Measurements from ENCODE around the gene MYO9A.

MYO9A gene

DNA sequence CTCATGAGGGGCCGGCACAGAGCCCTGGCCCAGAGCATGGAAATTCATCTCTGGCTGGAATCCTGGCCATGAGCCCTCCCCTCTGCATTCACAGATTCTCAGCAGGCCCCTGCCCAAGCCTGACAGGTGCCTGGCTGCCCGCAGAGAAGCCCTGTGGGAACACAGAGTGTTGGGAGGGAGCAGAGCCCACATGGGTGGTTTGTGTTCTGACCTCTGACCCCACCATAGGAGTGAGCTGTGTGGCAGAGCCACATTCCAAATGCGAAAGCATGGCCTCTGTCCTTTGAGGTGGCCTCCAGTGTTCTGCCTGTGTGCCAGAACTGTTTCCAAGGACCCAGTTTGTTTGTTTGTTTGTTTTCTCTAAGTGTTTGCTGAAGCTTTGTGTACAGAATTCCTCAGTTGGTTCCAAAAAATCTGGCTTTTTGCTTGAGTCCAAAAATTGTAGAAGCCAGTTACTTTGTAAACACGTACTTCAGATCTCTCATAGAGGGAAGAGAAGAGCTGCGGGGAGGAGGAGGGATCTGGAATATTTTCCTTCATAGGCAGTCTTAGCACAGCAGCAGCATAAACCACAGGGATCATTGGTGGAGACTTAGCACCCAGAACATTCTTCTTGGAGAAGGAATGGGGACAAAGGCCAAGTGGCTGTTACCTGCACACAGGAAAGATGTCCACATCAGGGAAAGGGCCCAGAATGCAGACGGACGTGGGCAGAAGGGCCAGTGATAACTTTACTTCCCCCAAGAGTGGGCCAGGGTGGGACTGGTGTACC lies 43.6 kb upstream of the MYO9A start:
- DNase-seq (ENCODE audit: low read depth), result no peak
- TF ChIP-seq, protein P1, sequence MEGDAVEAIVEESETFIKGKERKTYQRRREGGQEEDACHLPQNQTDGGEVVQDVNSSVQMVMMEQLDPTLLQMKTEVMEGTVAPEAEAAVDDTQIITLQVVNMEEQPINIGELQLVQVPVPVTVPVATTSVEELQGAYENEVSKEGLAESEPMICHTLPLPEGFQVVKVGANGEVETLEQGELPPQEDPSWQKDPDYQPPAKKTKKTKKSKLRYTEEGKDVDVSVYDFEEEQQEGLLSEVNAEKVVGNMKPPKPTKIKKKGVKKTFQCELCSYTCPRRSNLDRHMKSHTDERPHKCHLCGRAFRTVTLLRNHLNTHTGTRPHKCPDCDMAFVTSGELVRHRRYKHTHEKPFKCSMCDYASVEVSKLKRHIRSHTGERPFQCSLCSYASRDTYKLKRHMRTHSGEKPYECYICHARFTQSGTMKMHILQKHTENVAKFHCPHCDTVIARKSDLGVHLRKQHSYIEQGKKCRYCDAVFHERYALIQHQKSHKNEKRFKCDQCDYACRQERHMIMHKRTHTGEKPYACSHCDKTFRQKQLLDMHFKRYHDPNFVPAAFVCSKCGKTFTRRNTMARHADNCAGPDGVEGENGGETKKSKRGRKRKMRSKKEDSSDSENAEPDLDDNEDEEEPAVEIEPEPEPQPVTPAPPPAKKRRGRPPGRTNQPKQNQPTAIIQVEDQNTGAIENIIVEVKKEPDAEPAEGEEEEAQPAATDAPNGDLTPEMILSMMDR (IDR thresholded peaks at IDR 0.05; ENCODE audit: control insufficient read depth, extremely low read depth, insufficient read depth), result no peak
- H3K4me3 ChIP-seq (ENCODE audit: low read depth, low read length), result no peak overlapping the region

DNA sequence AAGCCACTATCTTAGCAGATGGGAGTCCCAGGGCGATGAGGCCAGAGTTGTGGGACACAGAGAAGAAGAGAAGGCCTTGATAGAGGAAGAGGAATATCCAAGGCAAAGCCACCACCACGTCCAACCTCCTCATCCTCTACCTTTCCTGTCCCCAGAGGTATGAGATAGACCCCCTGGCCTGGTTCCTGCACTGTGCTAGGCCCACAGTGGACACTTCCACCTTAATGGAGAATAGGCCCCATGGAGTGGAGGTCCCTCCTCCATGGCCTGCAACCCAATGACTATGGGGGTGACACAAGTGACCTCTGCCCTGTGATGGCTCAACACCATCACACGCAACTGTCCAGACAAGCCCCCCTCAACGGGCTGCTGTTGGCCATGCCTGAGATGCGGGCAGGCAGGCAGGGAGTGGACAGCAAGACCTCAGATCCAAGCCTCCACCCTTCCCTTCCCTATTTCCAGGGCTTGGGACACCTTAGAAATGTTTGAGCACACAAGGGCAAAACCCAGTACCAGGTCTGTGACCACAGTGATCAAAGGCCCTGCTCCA lies 42.8 kb upstream of the MYO9A start:
- DNase-seq (ENCODE audit: low read depth), result no peak
- H3K4me3 ChIP-seq (ENCODE audit: low read depth, low read length), result no peak overlapping the region
- TF ChIP-seq, protein P1 (IDR thresholded peaks at IDR 0.05; ENCODE audit: control insufficient read depth, extremely low read depth, insufficient read depth), result no peak

DNA sequence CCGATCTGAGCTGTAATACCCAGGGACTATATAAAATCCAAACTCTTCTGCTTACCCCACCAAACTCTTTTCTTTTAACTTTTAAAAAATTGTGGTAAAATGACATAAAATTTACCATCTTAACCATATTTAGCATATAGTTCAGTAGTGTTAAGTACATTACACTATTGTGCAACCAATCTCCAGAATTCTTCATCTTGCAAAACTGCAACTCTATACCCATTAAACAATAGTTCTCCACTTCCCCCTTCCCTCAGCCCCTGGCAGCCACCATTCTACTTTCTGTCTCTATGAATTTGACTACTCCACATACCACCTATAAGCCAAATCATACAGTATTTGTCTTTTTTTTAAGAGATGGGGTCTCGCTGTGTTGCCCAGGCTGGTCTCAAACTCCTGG lies 39.0 kb upstream of the MYO9A start:
- DNase-seq (ENCODE audit: low read depth), result no peak
- TF ChIP-seq, protein P1 (IDR thresholded peaks at IDR 0.05; ENCODE audit: control insufficient read depth, extremely low read depth, insufficient read depth), result no peak
- H3K4me3 ChIP-seq (ENCODE audit: low read depth, low read length), result no peak overlapping the region

DNA sequence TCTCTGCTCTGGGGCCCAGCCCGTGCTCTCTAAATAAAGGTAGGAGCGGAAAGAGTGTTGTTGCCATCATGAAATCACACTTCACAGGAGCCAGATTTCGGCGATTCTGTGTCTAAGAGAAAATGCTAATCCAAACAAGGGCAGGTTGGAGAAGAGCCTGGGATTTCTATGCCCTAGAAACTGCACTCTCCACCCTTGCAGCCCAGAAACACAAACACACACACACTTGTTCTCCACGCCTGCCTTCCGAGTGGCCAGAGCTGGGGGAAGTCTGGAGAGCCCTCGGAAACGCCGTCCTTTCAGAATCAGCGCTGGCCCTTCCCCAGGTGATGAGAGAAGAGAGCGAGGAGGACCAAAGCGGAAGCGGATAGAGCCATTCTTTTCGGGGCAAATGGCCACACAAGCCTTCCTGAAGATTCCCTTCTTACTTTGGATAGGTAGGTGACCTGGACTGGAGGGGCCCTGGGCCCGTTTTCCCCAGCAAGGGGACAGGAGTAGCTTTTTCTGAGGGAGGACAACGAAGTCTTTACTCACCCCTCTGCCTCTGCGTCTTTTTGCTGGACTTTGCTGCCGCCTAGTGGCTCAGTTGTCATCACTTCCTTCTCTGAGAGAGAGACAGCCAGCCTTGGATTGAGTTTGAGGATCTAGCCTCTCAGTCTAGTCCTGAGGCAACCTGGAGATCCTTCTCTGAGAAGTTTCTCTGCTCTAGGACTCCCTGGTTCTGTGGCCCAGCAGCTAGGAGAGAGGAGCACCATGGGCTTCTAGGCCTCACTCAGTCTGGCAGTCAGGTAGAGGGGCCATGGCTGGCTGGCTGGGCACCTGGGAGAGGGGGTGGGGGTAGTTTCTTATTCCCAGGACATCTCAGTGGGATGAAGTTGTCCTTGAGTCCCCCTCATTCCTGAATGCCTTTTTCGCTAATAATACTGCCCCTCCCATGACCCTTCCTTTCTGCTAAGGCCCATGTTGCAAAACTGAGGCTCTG lies 38.0 kb upstream of the MYO9A start:
- peak overlapping the region; percentile 53 for H3K4me3 ChIP-seq (ENCODE audit: low read depth, low read length)
- TF ChIP-seq, protein P1 (IDR thresholded peaks at IDR 0.05; ENCODE audit: control insufficient read depth, extremely low read depth, insufficient read depth), result peak; percentile 97
- peak; percentile 62 for DNase-seq (ENCODE audit: low read depth)

DNA sequence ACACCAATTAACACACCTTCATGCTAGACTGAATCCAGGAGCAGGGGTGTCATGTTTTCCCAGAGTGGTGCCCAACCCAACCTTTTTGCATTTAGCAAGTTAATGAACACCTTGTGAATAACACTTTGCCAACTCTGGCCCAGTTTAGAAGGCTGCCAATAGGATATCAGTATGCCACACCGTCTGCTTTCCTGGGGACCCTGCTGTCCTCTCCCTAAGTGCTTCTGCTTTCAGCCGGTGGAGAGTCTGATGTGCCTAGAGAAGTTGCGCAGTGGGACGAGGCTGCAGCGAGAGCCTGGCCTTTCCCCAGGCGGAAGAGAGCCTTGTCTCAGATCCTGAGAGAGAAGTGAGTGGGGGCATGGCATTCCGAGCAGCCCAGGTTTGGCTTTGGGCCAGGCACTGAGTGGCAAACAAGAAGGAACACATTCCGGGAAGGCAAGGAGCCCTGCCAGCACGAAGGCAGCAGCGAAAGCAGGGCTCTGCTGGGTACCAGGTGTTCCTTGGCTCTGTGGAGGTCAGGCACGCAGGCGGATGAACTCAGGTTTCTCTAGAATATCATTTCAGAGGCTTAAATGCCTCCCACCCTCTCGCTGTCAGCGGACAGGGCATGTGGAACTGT lies 37.2 kb upstream of the MYO9A start:
- TF ChIP-seq, protein P1 (IDR thresholded peaks at IDR 0.05; ENCODE audit: control insufficient read depth, extremely low read depth, insufficient read depth), result no peak
- H3K4me3 ChIP-seq (ENCODE audit: low read depth, low read length), result peak overlapping the region; percentile 53
- peak; percentile 96 for DNase-seq (ENCODE audit: low read depth)

DNA sequence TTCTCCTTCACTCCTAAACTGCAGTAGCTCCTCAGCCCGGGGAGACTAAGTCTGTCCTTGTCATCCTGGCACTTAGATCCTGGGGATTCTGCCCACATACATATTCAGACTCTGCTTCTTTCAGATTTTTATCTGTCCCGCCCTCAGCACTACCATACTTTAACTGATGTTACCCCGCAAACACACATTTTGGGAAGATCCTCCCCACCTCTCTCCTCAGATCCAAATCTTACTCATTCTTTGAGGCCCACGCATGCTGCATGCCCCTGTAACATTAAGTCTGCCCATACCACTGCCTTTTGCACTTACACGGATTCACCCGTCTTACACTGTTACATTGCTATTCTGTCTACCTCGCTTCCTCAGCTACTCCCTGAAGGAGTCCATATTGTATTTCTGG lies 36.4 kb upstream of the MYO9A start:
- DNase-seq (ENCODE audit: low read depth), result no peak
- H3K4me3 ChIP-seq (ENCODE audit: low read depth, low read length), result no peak overlapping the region
- TF ChIP-seq, protein P1 (IDR thresholded peaks at IDR 0.05; ENCODE audit: control insufficient read depth, extremely low read depth, insufficient read depth), result no peak
